Fibroblast of lung (primary cell): ENCODE measurements around the gene TACSTD2. TPM values are rescaled to one million over a fixed set of nuclear protein-coding genes. Genes with fewer than 3 reads are reported as not detected.

Experiments
- DNase-seq, 2 donors: peaks; one replicate each; pipeline versions ENCODE4 v3.0.0 to v3.0.0-alpha.2; 2010; ENCODE audit warnings: low read depth in 2 of 2
- H2AFZ ChIP-seq: 2 replicates; pipeline ENCODE4 v1.5.1; 2012; ENCODE audit warnings: low read length, control low read depth, inconsistent platforms
- H3K27ac ChIP-seq: 2 replicates; pipeline ENCODE4 v1.5.1; 2011; ENCODE audit warnings: low read length, control low read depth; ENCODE audit not compliant: insufficient read depth
- H3K27me3 ChIP-seq: 2 replicates; pipeline ENCODE4 v1.5.1; 2011; ENCODE audit warnings: mild to moderate bottlenecking, low read length; ENCODE audit not compliant: control insufficient read depth, insufficient read depth
- H3K36me3 ChIP-seq: 2 replicates; pipeline ENCODE4 v1.5.1; 2011; ENCODE audit warnings: low read length; ENCODE audit not compliant: control insufficient read depth, insufficient read depth
- H3K4me1 ChIP-seq: 2 replicates; pipeline ENCODE4 v1.5.1; 2011; ENCODE audit warnings: low read length; ENCODE audit not compliant: control insufficient read depth, insufficient read depth; ENCODE audit errors: extremely low read depth
- H3K4me2 ChIP-seq: 2 replicates; pipeline ENCODE4 v1.5.1; 2011; ENCODE audit warnings: low read length, control low read depth; ENCODE audit not compliant: insufficient read depth; ENCODE audit errors: extremely low read depth
- H3K4me3 ChIP-seq, 4 experiments: fragments of 200-600 bp in 1 of 4; sonication (generic) in 1 of 4; replicated peaks in 1 of 4; 2 replicates each; pipeline ENCODE4 v1.5.1; 2011 to 2016; ENCODE audit warnings: low read length in 4 of 4, low read depth in 3 of 4, mild to moderate bottlenecking in 3 of 4, control low read depth in 2 of 4, inconsistent platforms in 1 of 4, mixed read lengths in 1 of 4; ENCODE audit not compliant: insufficient read depth in 1 of 4; ENCODE audit errors: control extremely low read depth in 1 of 4
- H3K79me2 ChIP-seq: 2 replicates; pipeline ENCODE4 v1.5.1; 2012; ENCODE audit warnings: mild to moderate bottlenecking, low read length, inconsistent platforms; ENCODE audit not compliant: control insufficient read depth, insufficient read depth
- H3K9ac ChIP-seq: 2 replicates; pipeline ENCODE4 v1.5.1; 2011; ENCODE audit warnings: mild to moderate bottlenecking, low read length, control low read depth; ENCODE audit not compliant: insufficient read depth
- H3K9me3 ChIP-seq: 2 replicates; pipeline ENCODE4 v1.5.1; 2012; ENCODE audit warnings: low read depth, low read length; ENCODE audit not compliant: control insufficient read depth, insufficient read depth
- H4K20me1 ChIP-seq: 2 replicates; pipeline ENCODE4 v1.5.1; 2011; ENCODE audit warnings: low read length; ENCODE audit not compliant: control insufficient read depth, insufficient read depth; ENCODE audit errors: extremely low read depth
- CTCF ChIP-seq, 2 donors: IDR thresholded peaks in 1 of 2; conservative IDR thresholded peaks in 1 of 2; 1 replicate in 1 of 2; 2 replicates in 1 of 2; pipeline ENCODE4 v1.5.1; 2011 to 2012; ENCODE audit warnings: low read length in 2 of 2, control low read depth in 1 of 2, inconsistent platforms in 1 of 2, low read depth in 1 of 2, mild to moderate bottlenecking in 1 of 2
- EZH2 ChIP-seq: IDR thresholded peaks from 2 replicates; pipeline ENCODE4 v1.5.1; 2012; ENCODE audit warnings: low read length, control low read depth, mild to moderate bottlenecking; ENCODE audit errors: missing control alignments
- polyA plus RNA-seq, 2 donors: library from polyadenylated mRNA; depleted of rRNA in 1 of 2; stranded (reverse) in 1 of 2; unstranded in 1 of 2; fragments of >200 nt; gene quantifications; 2 replicates each; pipeline ENCODE4 v1.2.1, GENCODE V29; 2011 to 2012; ENCODE audit warnings: missing spikeins in 1 of 2
- total RNA-seq: library from RNA; depleted of rRNA; stranded (reverse); fragments of >200 nt; gene quantifications from 2 replicates; pipeline ENCODE4 v1.2.1, GENCODE V29; 2014

Gene TACSTD2
- total and polyA plus RNA-seq, 2 donors (not counting 1 experiment from before 2014, with no cell fraction given), result 0.17 to 0.22 TPM

GRCh38 chr1:58622571-58622970 is 45.5 kb upstream of the TACSTD2 start:
- DNase-seq, result no peak
- Histone ChIP-seq H3K27ac (no peak overlapping the region), H3K27me3 (no peaks in the 10 kb centered on the region), H3K36me3 (no peaks in the 10 kb centered on the region), H3K4me2 (no peak overlapping the region), H3K79me2 (no peaks in the 10 kb centered on the region), H3K9me3 (no peaks in the 10 kb centered on the region), H3K4me1 (no peaks in the 10 kb centered on the region), H3K4me3 (no peak overlapping the region), H2AFZ (no peak overlapping the region), H3K9ac (no peak overlapping the region), H4K20me1 (no peaks in the 10 kb centered on the region)
- TF ChIP-seq CTCF (conservative IDR thresholded peaks at IDR 0.05 in 1 of 2, IDR thresholded peaks at IDR 0.05 in 1 of 2; ENCODE audit: low read depth in 1 of 2, low read length in 2 of 2) (no peak), EZH2 (no peak)

- Histone ChIP-seq H3K79me2 (no peaks in the 10 kb centered on the region), H3K4me1 (no peaks in the 10 kb centered on the region), H3K9me3 (no peaks in the 10 kb centered on the region), H3K36me3 (no peaks in the 10 kb centered on the region), H2AFZ (no peak overlapping the region), H3K4me3 (no peak overlapping the region), H3K4me2 (no peak overlapping the region), H3K27me3 (no peaks in the 10 kb centered on the region), H3K27ac (no peak overlapping the region), H3K9ac (no peak overlapping the region), H4K20me1 (no peaks in the 10 kb centered on the region)
- no peak for DNase-seq
- TF ChIP-seq CTCF (conservative IDR thresholded peaks at IDR 0.05 in 1 of 2, IDR thresholded peaks at IDR 0.05 in 1 of 2; ENCODE audit: low read depth in 1 of 2, low read length in 2 of 2) (no peak), EZH2 (no peak)
Measured at GRCh38 chr1:58621391-58621790, 44.3 kb upstream of the TACSTD2 start.

- no peak for DNase-seq
- no peaks in the 10 kb centered on the region for H3K9me3 ChIP-seq
- H3K4me2 ChIP-seq, result no peak overlapping the region
- no peaks in the 10 kb centered on the region for H3K4me1 ChIP-seq
- H3K9ac ChIP-seq, result no peak overlapping the region
- H4K20me1 ChIP-seq, result no peaks in the 10 kb centered on the region
- H2AFZ ChIP-seq, result no peak overlapping the region
- H3K79me2 ChIP-seq, result no peaks in the 10 kb centered on the region
- no peaks in the 10 kb centered on the region for H3K27me3 ChIP-seq
- no peak overlapping the region for H3K27ac ChIP-seq
- no peak overlapping the region for H3K4me3 ChIP-seq
- no peak for TF ChIP-seq EZH2
- no peak for TF ChIP-seq CTCF (conservative IDR thresholded peaks at IDR 0.05 in 1 of 2, IDR thresholded peaks at IDR 0.05 in 1 of 2; ENCODE audit: low read depth in 1 of 2, low read length in 2 of 2)
- no peaks in the 10 kb centered on the region for H3K36me3 ChIP-seq
Measured at GRCh38 chr1:58620926-58621325, 43.9 kb upstream of the TACSTD2 start.
